Measurements from ENCODE around the gene KRT86.
"Not testable (repeated sequence)": the region's sequence is repeated elsewhere in the genome, so short reads cannot be mapped to it uniquely, and the experiment has no call there.

KRT86 gene

GRCh38 chr12:52342781-52343490 is 68.5 kb downstream of the KRT86 start:
- Histone ChIP-seq H3K36me3 (ENCODE audit: insufficient read depth, low read depth, low read length) (no peaks in the 10 kb centered on the region), H3K27ac (ENCODE audit: low read length) (no peak overlapping the region), H3K4me3 (ENCODE audit: low read length) (no peak overlapping the region), H3K27me3 (ENCODE audit: insufficient read depth, low read length) (no peaks in the 10 kb centered on the region; the same call in 1 of the 2 replicates), H3K9ac (ENCODE audit: low read depth, low read length) (no peak overlapping the region), H3K4me1 (ENCODE audit: insufficient read depth, low read length) (no peaks in the 10 kb centered on the region; the same call in 1 of the 2 replicates), H3K9me3 (ENCODE audit: insufficient read depth, low read depth, low read length) (no peaks in the 10 kb centered on the region; the same call in 1 of the 2 replicates)

GRCh38 chr12:52343550-52343949 is 69.1 kb downstream of the KRT86 start:
- H3K27me3 ChIP-seq (ENCODE audit: insufficient read depth, low read length): no peaks in the 10 kb centered on the region; the same call in 1 of the 2 replicates

GRCh38 chr12:52344111-52344510 is 69.7 kb downstream of the KRT86 start:
- H3K4me3 ChIP-seq (ENCODE audit: low read length): no peak overlapping the region
- no peaks in the 10 kb centered on the region; the same call in 1 of the 2 replicates for H3K4me1 ChIP-seq (ENCODE audit: insufficient read depth, low read length)
- H3K36me3 ChIP-seq (ENCODE audit: insufficient read depth, low read depth, low read length): no peaks in the 10 kb centered on the region
- no peaks in the 10 kb centered on the region; the same call in 1 of the 2 replicates for H3K9me3 ChIP-seq (ENCODE audit: insufficient read depth, low read depth, low read length)
- H3K27ac ChIP-seq (ENCODE audit: low read length): no peak overlapping the region
- H3K27me3 ChIP-seq (ENCODE audit: insufficient read depth, low read length): no peaks in the 10 kb centered on the region; the same call in 1 of the 2 replicates
- no peak overlapping the region for H3K9ac ChIP-seq (ENCODE audit: low read depth, low read length)

More at GRCh38 chr12:52343550-52343949, 69.1 kb downstream of the KRT86 start:
- Histone ChIP-seq H3K9me3 (ENCODE audit: insufficient read depth, low read depth, low read length) (no peaks in the 10 kb centered on the region; the same call in 1 of the 2 replicates), H3K4me3 (ENCODE audit: low read length) (no peak overlapping the region), H3K36me3 (ENCODE audit: insufficient read depth, low read depth, low read length) (no peaks in the 10 kb centered on the region), H3K9ac (ENCODE audit: low read depth, low read length) (no peak overlapping the region), H3K27ac (ENCODE audit: low read length) (no peak overlapping the region), H3K4me1 (ENCODE audit: insufficient read depth, low read length) (no peaks in the 10 kb centered on the region; the same call in 1 of the 2 replicates)

- H3K27me3 ChIP-seq (ENCODE audit: insufficient read depth, low read length); H3K36me3 ChIP-seq (ENCODE audit: insufficient read depth, low read depth, low read length); H3K9ac ChIP-seq (ENCODE audit: low read depth, low read length); H3K9me3 ChIP-seq (ENCODE audit: insufficient read depth, low read depth, low read length); H3K4me1 ChIP-seq (ENCODE audit: insufficient read depth, low read length); H3K4me3 ChIP-seq (ENCODE audit: low read length); H3K27ac ChIP-seq (ENCODE audit: low read length): not testable (repeated sequence)
Measured at GRCh38 chr12:52345041-52345440, 70.6 kb downstream of the KRT86 start.

- H3K9me3 ChIP-seq (ENCODE audit: insufficient read depth, low read depth, low read length): no peaks in the 10 kb centered on the region; the same call in 1 of the 2 replicates
- no peaks in the 10 kb centered on the region; the same call in 1 of the 2 replicates for H3K4me1 ChIP-seq (ENCODE audit: insufficient read depth, low read length)
- no peaks in the 10 kb centered on the region; the same call in 1 of the 2 replicates for H3K27me3 ChIP-seq (ENCODE audit: insufficient read depth, low read length)
- no peak overlapping the region for H3K4me3 ChIP-seq (ENCODE audit: low read length)
- no peak overlapping the region for H3K27ac ChIP-seq (ENCODE audit: low read length)
- H3K36me3 ChIP-seq (ENCODE audit: insufficient read depth, low read depth, low read length): no peaks in the 10 kb centered on the region
- no peak overlapping the region for H3K9ac ChIP-seq (ENCODE audit: low read depth, low read length)
Measured at GRCh38 chr12:52346593-52346992, 72.1 kb downstream of the KRT86 start.

- Histone ChIP-seq H3K4me1 (ENCODE audit: insufficient read depth, low read length) (no peaks in the 10 kb centered on the region; the same call in 1 of the 2 replicates), H3K4me3 (ENCODE audit: low read length) (no peak overlapping the region), H3K9ac (ENCODE audit: low read depth, low read length) (no peak overlapping the region), H3K27ac (ENCODE audit: low read length) (no peak overlapping the region), H3K36me3 (ENCODE audit: insufficient read depth, low read depth, low read length) (no peaks in the 10 kb centered on the region), H3K9me3 (ENCODE audit: insufficient read depth, low read depth, low read length) (no peaks in the 10 kb centered on the region; the same call in 1 of the 2 replicates), H3K27me3 (ENCODE audit: insufficient read depth, low read length) (no peaks in the 10 kb centered on the region; the same call in 1 of the 2 replicates)
Measured at GRCh38 chr12:52347016-52347415, 72.6 kb downstream of the KRT86 start.

- no peaks in the 10 kb centered on the region; the same call in 1 of the 2 replicates for H3K27me3 ChIP-seq (ENCODE audit: insufficient read depth, low read length)
- no peak overlapping the region for H3K27ac ChIP-seq (ENCODE audit: low read length)
- H3K9ac ChIP-seq (ENCODE audit: low read depth, low read length): no peak overlapping the region
- no peak overlapping the region for H3K4me3 ChIP-seq (ENCODE audit: low read length)
- no peaks in the 10 kb centered on the region for H3K36me3 ChIP-seq (ENCODE audit: insufficient read depth, low read depth, low read length)
- no peaks in the 10 kb centered on the region; the same call in 1 of the 2 replicates for H3K4me1 ChIP-seq (ENCODE audit: insufficient read depth, low read length)
- no peaks in the 10 kb centered on the region; the same call in 1 of the 2 replicates for H3K9me3 ChIP-seq (ENCODE audit: insufficient read depth, low read depth, low read length)
Measured at GRCh38 chr12:52347551-52348510, 73.4 kb downstream of the KRT86 start.

GRCh38 chr12:52349196-52349595 is 74.8 kb downstream of the KRT86 start:
- Histone ChIP-seq H3K27ac (ENCODE audit: low read length) (no peak overlapping the region), H3K27me3 (ENCODE audit: insufficient read depth, low read length) (peaks cover 6% of the 10 kb centered on the region; the same call in 1 of the 2 replicates), H3K36me3 (ENCODE audit: insufficient read depth, low read depth, low read length) (no peaks in the 10 kb centered on the region), H3K4me1 (ENCODE audit: insufficient read depth, low read length) (no peaks in the 10 kb centered on the region; the same call in 1 of the 2 replicates), H3K9ac (ENCODE audit: low read depth, low read length) (no peak overlapping the region), H3K4me3 (ENCODE audit: low read length) (no peak overlapping the region), H3K9me3 (ENCODE audit: insufficient read depth, low read depth, low read length) (no peaks in the 10 kb centered on the region)

- Histone ChIP-seq H3K36me3 (ENCODE audit: insufficient read depth, low read depth, low read length) (no peaks in the 10 kb centered on the region), H3K4me1 (ENCODE audit: insufficient read depth, low read length) (no peaks in the 10 kb centered on the region; the same call in none of the 2 replicates), H3K9me3 (ENCODE audit: insufficient read depth, low read depth, low read length) (no peaks in the 10 kb centered on the region), H3K27ac (ENCODE audit: low read length) (no peak overlapping the region), H3K9ac (ENCODE audit: low read depth, low read length) (no peak overlapping the region), H3K4me3 (ENCODE audit: low read length) (no peak overlapping the region), H3K27me3 (ENCODE audit: insufficient read depth, low read length) (peaks cover 6% of the 10 kb centered on the region; the same call in 1 of the 2 replicates)
Measured at GRCh38 chr12:52350021-52350620, 75.7 kb downstream of the KRT86 start.

- Histone ChIP-seq H3K9ac (ENCODE audit: low read depth, low read length) (no peak overlapping the region), H3K4me3 (ENCODE audit: low read length) (no peak overlapping the region), H3K36me3 (ENCODE audit: insufficient read depth, low read depth, low read length) (no peaks in the 10 kb centered on the region), H3K9me3 (ENCODE audit: insufficient read depth, low read depth, low read length) (no peaks in the 10 kb centered on the region), H3K27me3 (ENCODE audit: insufficient read depth, low read length) (peaks cover 6% of the 10 kb centered on the region; the same call in 1 of the 2 replicates), H3K4me1 (ENCODE audit: insufficient read depth, low read length) (no peaks in the 10 kb centered on the region; the same call in none of the 2 replicates), H3K27ac (ENCODE audit: low read length) (no peak overlapping the region)
Measured at GRCh38 chr12:52350786-52351185, 76.3 kb downstream of the KRT86 start.

All from iPS-20b (cell line).